ENCODE measurements around the gene NTF4.

- TF ChIP-seq EZH2 (optimal IDR thresholded peaks at IDR 0.05; ENCODE audit: low read depth, low read length) (no peak), CTCF (IDR thresholded peaks at IDR 0.05; ENCODE audit: low read length) (no peak)
These were observed 50.3 kb downstream of the NTF4 start for GRCh38 chr19:49014123-49014869.

All from MM.1S (cell line).